GM18519 (cell line): ENCODE data around the gene PDZD2.
"Not testable (repeated sequence)": the region's sequence is repeated elsewhere in the genome, so short reads cannot be mapped to it uniquely, and the experiment has no call there.

Experiments used
- ATAC-seq: cut with Tn5 transposase; IDR thresholded peaks from one replicate; pipeline ENCODE4 v1.9.1; 2021; ENCODE audit warnings: mild to moderate bottlenecking, moderate library complexity; ENCODE audit not compliant: unreplicated experiment, low FRiP score

The PDZD2 gene

DNA sequence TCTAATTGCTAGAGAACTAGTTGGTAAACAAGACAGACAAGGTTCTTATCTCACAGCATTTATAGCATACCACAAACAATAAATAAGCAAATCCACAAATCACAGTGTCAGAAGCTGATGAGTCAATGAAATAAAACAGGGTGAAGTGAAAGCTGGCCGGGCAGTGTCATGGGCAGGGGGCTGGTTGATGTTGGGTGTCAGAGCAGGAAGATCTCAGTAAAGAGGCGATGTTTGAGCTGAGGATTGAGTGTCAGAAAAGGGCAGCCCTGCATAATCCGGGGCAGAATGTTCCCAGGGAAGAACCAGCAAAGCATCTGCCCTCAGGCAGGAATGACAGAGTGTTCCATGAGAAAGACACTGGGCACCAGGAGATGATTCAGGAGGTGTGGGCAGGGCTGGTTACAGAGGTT is 351.8 kb downstream of the PDZD2 start:
- ATAC-seq, result no peak

DNA sequence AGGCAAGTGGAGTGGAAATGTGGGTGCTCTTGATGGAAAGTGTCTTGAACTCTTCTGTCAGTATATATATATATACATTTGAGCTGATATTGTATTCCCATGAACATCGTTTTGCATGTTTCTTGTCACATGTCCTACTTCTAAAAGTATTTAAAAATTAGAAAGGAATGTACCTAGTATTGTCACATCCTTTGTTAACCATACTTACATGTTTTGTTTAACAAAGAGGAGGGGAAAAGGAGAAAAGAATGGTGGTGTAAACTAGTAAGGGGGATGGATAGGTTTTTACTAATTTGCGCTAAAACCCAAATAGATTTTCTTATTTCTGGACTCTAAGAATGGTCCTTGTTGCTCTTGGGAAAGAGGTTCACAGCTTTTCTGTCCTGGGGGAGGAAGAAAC is 353.4 kb downstream of the PDZD2 start:
- no peak for ATAC-seq

DNA sequence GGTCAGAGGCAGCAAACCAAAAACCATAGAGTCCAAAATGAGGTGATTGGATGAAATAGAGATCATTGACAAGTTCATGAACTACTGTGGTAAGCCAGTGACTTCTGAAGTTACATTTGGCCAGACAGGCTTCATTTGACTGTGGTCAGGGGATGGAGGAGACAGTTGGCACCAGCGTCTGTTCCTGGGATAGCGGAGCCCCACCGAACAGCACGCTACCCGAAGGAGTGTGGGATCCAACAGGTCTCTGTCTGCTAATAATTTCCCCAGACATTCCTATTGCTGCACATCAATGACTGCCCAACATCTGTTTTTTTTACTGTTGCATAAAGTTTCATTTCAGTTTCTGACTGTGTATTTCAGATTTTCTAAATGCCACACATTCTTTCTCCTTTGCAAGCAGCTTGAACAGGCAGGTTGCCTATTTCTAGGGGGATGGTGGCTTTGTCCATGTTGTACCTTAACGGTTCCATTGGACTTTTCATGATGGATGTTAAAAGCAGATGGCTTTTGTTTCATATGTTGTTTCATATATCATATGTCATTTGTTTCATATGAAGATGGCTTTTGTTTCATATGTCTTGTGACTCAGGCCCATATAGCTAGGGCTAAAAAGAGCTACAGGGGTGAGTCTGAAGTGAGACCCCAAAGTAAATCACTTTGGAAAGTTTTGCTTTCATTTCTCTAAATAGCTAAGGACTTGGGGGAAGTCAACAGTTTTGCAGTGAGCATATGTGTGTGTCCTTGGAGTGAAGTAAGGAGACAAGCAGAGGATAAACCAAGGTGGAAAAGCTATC is 354.4 kb downstream of the PDZD2 start:
- ATAC-seq, result no peak

DNA sequence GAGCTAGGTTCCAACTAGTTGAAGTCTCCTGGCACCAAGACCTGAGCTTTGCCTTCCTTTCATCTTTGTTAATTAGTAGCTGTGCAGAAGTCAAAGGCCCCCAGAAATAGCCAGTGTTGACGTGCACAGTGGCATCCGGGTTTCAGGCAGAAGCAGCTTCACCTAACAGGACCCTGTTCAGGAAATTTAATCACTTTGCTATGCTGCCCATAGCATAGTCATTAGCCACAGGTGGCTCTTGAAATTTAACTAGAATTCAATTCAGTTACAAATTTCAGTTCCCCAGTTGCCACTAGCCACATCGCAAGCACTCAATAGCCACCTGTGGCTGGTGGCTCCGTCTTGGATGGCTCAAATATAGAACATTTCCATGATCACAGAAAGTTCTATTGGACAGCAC is 356.1 kb downstream of the PDZD2 start:
- peak; percentile 52 for ATAC-seq

DNA sequence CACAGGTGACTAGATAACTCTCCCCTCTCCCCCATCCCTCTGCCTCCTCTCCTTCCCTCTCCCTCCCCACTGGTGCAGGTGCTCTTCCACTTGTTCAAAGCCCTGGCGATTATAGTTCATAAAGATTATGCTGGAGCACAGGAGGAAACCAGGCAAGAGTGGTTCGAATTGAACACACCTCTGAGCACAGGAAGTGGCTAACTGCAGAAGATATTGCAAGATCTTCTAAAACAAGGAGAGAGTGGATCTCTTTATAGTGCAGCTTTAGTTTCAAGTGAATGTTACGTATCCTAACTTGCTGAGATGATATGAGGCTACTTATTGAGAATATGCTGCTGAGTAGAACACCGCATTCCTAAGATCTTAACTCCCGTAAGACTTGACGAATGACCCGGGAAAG is 356.8 kb downstream of the PDZD2 start:
- ATAC-seq, result no peak

DNA sequence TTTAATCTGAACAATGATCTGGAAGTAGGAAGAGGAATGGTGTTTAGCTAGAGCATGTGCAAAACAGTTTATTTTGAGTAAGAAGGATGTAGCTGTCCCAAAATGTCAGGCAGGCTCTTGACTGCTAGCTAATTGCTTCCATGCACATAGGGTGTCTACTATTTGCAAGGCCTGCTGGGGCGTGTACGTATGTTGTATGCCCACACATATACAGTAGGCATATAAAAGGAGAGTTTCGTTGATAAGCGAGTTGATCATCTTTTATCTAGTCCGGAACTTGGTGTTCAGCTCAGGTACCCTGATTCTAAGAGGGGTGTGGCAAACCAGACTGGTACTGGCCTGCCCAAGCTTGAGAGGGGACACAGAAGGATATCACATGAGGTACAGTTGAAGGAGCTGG is 358.0 kb downstream of the PDZD2 start:
- no peak for ATAC-seq

DNA sequence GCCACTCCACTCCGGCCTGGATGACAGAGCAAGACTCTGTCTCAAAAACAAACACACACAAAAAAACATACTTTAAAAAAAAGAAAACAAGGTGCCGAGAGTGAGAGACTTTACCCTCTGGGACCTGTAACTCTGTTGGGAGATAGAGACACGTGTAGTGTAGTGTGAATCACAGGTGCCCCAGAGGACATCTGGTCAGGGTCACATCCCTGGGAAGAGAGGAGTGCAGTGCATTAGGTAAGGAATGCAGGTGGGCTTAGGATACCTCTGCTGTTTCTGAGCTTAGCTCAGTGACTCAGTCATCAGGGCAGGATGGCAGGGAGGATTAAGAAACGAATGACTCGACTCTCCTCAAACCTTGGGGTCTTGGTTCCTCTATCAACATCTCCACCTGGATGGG is 360.5 kb downstream of the PDZD2 start:
- ATAC-seq, result no peak

DNA sequence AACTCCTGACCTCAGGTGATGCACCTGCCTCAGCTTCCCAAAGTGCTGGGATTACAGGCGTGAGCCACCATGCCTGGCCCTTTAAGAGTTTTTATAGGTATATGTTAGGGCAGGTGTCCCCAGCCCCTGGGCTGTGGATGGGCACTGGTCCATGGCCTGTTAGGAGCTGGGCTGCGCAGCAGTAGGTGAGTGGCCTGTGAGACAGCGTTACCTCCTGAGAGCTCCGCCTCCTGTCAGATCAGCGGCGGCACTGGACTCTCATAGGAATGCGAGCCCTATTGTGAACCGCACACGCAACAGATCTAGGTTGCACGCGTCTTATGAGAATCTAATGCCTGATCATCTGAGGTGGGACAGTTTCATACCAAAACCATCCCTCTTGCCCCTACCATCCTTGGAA is 361.8 kb downstream of the PDZD2 start:
- no peak for ATAC-seq

DNA sequence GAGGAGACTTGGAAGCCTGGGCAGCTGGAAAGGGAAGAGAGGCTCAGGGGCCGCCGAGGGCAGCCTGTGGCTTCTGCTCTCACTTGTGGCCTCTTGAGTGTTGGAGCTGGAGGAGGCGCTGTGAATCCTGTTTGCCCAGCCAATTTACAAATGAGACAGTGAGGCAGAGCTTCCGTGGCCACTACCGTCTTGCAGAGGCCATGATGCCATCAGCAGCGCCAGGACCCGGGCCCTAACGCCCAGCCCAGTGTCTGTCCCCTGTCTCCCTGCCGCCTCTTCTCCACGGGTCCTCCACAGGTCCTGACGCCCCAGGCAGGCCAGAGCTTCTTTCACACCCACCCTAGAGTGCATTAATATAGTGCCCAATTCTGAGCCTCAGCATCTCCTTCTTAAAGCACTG is 362.4 kb downstream of the PDZD2 start:
- ATAC-seq, result no peak

DNA sequence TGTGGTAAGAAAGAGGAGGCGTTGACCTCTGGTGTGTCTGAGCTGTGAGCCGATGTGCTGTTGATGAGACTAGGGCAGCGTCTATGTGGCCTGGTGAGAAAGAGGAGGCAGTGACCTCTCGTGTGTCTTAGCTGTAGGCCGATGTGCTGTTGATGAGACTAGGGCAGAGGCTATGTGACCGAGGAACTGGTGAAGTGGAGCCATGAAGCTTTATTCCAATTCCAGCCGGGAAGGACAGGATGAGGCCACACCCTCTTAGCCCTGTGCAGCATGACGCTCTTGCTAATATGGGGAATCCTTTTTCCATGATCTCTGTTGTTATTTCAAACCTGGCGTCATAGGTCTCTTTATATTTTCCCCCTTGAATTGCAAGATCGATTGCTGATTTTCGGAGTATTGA is 362.8 kb downstream of the PDZD2 start:
- ATAC-seq, result no peak

DNA sequence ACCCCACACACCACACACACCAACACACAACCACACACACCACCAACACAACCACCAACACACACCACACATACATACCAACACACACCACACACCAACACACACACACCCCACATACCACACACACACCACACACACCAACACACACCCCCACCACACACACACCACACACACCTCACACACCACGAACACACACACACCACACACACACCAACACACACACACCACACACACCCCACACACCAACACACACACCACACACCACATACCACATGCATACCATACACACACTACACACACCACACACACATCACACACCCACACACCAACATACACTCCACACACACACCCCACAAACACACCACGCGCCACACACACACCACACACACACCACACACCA is 363.8 kb downstream of the PDZD2 start:
- no peak for ATAC-seq

DNA sequence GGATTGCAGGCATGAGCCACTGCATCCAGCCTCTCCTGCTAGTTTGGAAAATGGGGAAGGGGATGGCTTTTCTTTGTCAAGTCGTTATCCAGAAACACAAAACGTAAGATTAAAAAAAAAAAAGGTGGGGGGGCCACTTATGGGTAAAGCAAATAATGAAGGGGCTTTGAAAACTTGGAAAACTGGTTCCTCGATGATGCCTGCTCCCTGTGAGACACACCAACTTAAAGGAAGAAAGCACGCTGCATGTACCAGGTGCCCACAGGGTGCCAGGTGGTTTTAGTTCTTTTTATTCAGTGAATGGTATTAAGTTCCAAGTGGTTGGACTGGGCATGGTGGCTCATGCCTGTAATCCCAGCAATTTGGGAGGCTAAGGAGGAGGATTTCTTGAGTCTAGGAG is 365.1 kb downstream of the PDZD2 start:
- no peak for ATAC-seq

DNA sequence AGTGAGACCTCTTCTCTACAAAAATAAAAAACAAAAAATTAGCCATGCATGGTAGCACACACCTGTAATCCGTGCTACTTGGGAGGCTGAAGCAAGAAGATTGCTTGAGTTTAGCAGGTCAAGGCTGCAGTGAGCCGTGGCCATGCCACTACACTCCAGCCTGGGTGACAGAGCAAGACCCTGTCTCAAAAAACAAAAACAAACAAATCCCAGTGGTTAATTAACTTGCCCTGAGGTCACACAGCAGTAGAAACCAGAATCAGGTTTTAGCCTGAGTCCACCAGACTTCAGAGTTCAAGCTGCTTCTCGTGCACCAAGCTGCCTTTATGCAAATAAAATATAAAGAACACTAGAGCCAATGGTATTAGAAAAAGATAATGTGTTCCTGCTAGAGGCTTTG is 365.5 kb downstream of the PDZD2 start:
- ATAC-seq, result peak; percentile 68

DNA sequence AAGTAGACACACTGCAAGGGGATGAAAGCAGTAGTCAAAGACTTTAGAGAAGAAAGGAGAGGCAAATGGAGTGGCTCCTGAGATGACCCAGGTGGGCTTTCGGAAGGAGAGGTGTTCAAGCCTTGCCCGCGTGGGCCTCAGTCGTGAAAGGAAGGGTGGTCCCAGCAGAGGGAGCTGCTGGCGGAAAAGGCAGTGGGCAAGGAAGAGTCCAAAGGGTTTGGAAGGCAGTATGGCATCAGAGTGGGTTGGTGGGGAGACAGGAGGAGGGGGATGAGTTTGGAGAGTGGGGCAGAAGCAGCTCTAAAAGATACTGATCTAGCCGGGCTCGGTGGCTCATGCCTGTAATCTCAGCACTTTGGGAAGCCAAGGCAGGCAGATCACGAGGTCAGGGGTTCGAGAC is 369.8 kb downstream of the PDZD2 start:
- no peak for ATAC-seq

DNA sequence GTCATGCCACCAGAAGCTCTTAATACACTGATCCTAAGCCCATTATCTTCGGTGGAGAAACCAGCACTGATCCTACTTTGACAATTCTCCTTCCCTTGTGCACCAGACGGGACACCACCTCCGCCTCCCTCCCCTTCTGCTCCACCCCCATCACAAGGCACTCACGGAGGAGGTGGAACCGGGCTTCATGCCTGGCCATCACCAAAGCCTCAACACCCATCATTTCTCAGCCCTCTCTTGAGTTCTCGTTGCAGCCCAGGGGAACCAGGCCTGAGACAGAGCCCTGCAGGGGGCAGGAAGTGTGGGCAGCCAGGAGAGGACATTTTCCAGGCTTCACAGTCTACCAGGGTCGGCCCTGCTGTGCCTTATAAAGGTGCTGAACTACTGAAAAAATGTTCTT is 374.7 kb downstream of the PDZD2 start:
- ATAC-seq, result no peak

DNA sequence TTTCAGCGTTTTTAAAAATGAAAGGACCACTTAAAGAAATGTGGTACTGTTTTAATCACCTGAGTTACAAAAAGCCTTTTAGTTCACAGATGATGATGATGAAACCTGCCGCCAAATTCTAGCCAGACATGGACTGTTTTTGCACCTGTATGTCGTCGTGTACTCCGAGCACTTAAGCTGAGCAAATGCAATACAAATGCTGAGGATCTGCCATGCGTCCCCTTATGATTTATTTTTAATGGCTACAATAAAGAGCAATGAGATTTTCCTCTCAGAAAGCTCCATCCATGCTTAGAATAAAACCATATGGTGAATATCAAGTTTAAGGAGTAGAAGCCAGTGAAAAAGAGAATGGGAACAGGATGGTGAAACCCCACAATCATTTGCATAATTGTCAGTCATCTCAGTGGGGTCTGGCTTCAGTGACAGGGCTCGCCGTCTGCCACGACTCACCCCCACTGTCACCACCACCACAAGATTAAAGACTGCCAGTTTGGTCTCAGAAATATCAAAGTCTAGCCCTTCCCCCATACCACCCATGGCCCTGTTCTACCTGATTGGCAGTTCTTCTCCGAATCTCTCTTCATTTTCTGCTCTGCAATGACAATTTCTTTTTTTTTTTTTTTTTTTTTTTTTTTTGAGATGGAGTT is 375.3 kb downstream of the PDZD2 start:
- ATAC-seq, result no peak

DNA sequence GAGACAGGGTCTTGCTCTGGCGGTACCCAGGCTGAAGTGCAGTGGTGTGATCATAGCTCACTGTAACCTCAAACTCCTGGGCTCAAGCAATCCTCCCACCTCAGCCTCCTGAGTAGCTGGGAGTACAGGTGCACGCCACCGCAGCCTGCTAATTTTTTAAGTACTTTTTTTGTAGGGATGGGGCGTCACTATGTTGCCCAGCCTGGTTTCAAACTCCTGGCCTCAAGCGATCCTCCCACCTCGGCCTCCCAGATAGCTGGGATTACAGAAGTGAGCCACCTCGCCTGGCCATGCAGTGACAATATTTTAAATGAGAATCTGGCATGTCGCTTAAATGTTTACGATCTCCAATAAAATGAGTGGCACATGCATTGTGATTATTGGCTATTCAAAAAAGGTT is 376.3 kb downstream of the PDZD2 start:
- ATAC-seq, result not testable (repeated sequence)

DNA sequence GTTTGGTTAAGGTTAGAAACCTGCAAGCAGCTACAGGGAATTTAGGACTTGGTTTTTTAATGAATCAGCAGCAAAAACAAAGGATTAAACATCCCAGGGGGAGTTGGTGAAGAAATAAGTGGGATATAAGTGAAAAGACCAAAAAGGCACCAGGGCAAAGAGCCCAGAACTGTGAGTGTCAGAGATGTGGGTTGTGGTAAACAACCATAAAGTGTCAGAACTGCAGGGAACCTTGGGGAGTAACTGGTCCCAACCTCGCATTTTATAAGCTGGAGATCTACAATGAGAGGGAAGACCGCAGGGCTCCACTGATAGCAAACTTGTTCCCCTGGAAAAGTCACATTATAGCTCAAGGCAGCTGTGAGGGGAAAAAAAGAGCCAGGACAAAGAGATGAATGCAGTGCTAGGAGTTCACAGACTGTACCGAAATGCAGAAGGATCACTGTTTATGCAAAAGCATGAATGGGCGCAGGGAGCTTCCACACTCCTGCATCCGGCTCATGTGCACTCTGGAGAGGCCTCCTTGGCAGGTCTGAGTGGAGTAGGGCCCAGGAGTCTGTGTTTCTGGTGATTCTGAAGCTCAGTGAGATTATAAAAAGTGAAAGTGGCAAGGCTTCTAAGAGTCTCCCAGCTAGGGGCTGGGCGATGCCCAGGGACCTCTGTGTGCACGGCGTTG is 378.9 kb downstream of the PDZD2 start:
- no peak for ATAC-seq

DNA sequence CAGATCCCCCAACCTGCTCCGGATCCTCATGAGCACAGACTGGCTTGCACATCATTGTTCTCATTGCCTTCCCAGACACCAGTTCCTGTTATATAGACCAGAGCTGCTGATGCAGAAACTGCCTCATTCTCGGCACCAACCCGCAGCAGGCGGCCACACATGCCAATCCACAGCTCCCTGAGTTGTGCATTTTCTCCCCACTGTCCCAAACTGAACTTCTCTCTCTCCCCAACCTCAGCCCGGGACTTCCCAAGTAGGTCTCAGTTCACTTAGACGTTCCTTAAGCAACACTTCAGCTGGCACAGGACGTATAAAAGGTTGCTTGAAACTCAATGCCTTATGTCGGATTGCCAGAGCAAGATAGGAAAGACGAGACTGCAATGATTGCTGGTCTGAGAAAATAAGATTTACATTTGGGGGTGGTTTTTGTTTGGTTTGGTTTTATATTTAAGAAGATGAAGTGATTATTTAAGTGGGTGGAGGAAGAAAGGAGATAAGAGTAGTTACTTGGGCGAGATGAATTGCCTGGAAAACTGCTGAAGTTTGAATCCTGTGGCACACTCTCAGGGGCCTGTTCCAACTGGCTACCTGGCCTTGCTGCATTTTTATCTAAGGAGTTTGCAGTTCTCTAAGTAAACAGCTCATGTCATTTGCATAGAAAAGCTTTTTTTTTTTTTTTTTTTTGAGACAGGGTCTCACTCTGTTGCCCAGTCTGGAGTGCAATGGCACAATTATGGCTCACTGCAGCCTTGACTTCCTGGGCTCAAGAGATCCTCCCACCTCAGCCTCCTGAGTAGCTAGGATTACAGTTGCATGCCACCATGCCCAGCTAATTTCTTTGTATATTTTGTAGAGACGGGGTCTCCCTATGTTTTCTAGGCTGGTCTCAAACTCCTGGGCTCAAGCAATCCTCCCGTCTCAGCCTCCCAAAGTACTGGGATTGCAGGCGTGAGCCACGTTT is 379.8 kb downstream of the PDZD2 start:
- ATAC-seq, result no peak

DNA sequence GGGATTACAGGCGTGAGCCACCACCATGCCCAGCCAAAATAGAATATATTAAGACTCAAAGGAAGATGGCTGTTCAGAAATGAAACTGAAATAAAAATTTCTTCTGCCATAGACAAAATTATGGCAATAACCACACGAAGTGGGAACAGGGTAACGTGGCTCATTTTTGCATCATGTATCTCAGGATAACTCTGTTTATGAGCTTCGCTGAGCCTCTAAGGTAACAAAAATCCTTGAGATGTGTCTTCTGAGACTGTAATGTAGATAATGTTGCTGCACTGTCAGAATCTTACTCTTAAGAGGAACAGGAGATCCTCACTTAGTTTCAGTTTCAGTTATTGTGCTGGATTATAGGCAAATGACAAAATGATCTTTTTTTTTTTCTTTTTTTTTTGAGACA is 381.3 kb downstream of the PDZD2 start:
- ATAC-seq, result peak; percentile 93

DNA sequence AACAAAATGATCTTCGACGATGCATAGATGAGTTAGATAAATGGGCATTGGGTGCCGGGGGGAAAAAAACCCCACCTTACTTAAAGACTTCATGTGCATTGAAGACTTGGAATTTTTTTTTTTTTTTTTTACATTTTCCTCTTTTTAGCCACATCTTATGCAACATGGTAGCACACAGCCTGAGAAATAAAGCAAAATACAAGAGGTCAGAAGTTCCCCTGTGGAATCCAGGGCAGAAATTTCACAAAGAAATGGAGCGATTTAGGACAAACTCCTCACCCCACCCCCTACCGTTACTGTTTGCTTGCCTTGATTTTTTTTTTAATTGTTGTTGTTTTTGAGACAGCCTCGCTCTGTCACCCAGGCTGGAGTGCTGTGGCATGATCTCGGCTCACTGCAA is 382.0 kb downstream of the PDZD2 start:
- ATAC-seq, result no peak
